SU-DHL-6 (cell line): ENCODE measurements around the gene TCP11L2.

ENCODE experiments used
- EZH2phosphoT487 ChIP-seq: fragments of 200-600 bp; sonication (generic), shearing (Covaris generic); conservative IDR thresholded peaks from 2 replicates; pipeline ENCODE4 v1.6.1; 2018; ENCODE audit warnings: mild to moderate bottlenecking, antibody characterized with exemption, low read length, moderate library complexity, mixed read lengths
- TF ChIP-seq, protein P1 (sequence below): fragments of 200-600 bp; sonication (generic); IDR thresholded peaks from one replicate; pipeline ENCODE4 v1.5.1; 2017; ENCODE audit warnings: antibody characterized with exemption, mild to moderate bottlenecking, low read length, moderate library complexity; ENCODE audit not compliant: insufficient read depth, poor library complexity, severe bottlenecking

DNA sequence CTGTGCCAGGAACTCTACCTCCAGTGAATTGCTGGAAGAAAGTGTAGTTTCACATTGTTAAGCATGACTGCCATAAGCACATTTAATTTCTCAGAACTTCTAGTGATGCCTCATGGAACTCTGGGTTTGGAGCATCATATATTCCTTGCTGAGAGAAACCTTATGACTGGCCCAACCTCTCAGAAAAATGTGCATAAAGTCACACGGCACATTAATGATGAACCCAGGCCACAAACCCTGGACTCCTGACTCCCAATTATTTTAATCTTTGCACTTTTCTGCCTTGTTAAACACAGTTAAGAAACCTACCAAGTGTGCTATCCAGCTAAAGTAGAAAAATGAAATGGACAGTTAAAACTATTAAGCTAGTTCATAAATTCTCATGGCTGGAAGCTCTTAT lies 5.6 kb downstream of the TCP11L2 start:
- TF ChIP-seq, protein P1, sequence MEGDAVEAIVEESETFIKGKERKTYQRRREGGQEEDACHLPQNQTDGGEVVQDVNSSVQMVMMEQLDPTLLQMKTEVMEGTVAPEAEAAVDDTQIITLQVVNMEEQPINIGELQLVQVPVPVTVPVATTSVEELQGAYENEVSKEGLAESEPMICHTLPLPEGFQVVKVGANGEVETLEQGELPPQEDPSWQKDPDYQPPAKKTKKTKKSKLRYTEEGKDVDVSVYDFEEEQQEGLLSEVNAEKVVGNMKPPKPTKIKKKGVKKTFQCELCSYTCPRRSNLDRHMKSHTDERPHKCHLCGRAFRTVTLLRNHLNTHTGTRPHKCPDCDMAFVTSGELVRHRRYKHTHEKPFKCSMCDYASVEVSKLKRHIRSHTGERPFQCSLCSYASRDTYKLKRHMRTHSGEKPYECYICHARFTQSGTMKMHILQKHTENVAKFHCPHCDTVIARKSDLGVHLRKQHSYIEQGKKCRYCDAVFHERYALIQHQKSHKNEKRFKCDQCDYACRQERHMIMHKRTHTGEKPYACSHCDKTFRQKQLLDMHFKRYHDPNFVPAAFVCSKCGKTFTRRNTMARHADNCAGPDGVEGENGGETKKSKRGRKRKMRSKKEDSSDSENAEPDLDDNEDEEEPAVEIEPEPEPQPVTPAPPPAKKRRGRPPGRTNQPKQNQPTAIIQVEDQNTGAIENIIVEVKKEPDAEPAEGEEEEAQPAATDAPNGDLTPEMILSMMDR: no peak
- TF ChIP-seq EZH2phosphoT487: no peak
